Heart left ventricle (tissue), 13 donors: ENCODE measurements around the gene MYL4.

Experiments
- CTCF ChIP-seq, 12 donors: fragments of 200-600 bp; sonication (generic) in 4 of 12; IDR thresholded peaks; one replicate each; pipeline versions ENCODE4 v1.5.0 to v1.8.0; 2018 to 2022; ENCODE audit warnings: antibody characterized with exemption in 12 of 12, mild to moderate bottlenecking in 5 of 12
- POLR2A ChIP-seq, 2 donors: fragments of 450-650 bp; IDR thresholded peaks; one replicate each; pipeline ENCODE4 v1.6.1; 2017; ENCODE audit warnings: antibody characterized with exemption in 2 of 2, mild to moderate bottlenecking in 2 of 2, moderate library complexity in 2 of 2
- donor health status: ischemic (EF 13 %, LVEDD 7.1; RV severe dilation, severe dysfunction).
- donor health status: DM: no; HTN: yes; CAD: no.
- donor health status: DM: no; HTN: no; CAD: no.
- donor health status: ischemic (EF 25% LVEDD 6.9; RV normal size, moderate dysfunction).
- donor health status: ischemic (EF 25% LVEDD 5.7; RV mildly dilated, moderate dysfunction).
- donor health status: ischemic (EF 35%, LVEDD 5.7; RV mildly dilated, moderate dysfunction).
- donor health status: nonischemic (EF 11% LVEDD 7.7; RV severe dilation, severe dysfunction).
- donor health status: DM: yes; HTN: yes; CAD: no.
- donor health status: PGD.
- donor health status: ischemic (EF 29% LVEDD 5.4; RV normal size, mild dysfunction).
- donor health status: nonischemic (EF 23%, LVEDD 6.1; RV moderate dilation, normal function).

- TF ChIP-seq POLR2A (IDR thresholded peaks at IDR 0.05) (no peak), CTCF (IDR thresholded peaks at IDR 0.05) (no peak)
These were observed 23.3 kb downstream of the MYL4 start for GRCh38 chr17:47232465-47232864.
